ENCODE data around the gene SBNO1.

SBNO1 gene

DNA sequence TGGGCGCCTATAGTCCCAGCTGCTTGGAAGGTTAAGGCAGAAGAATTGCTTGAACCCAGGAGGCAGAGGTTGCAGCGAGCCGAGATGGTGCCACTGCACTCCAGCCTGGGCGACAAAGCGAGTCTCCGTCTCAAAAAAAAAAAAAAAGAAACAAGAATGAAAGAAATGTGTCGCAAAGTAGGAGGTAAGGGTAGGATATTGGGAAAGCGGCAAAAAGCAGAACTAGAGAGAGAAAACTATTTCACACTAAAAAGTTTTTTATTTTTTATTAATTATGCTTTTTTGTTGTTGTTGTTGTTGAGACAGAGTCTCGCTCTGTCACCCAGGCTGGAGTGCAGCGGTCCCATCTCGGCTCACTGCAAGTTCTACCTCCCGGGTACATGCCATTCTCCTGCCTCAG, 17.7 kb downstream of the SBNO1 start:
- Histone ChIP-seq H3K9ac (ENCODE audit: low read length) (no peak overlapping the region), H3K4me3 (ENCODE audit: low read length) (no peak overlapping the region), H2AFZ (ENCODE audit: low read length) (no peak overlapping the region), H3K79me2 (ENCODE audit: low read length) (peaks cover 29% of the 10 kb centered on the region), H3F3A (ENCODE audit: insufficient read depth, low read length) (no peaks in the 10 kb centered on the region), H3K4me1 (ENCODE audit: low read length) (no peaks in the 10 kb centered on the region), H3K27ac (ENCODE audit: low read length) (no peak overlapping the region), H3K36me3 (replicated peaks; ENCODE audit: insufficient read depth, low read length) (no peaks in the 10 kb centered on the region), H3K9me3 (replicated peaks; ENCODE audit: insufficient read depth, low read length) (no peaks in the 10 kb centered on the region), H3K9me2 (replicated peaks; ENCODE audit: insufficient read depth, low read length) (no peaks in the 10 kb centered on the region), H3K27me3 (replicated peaks; ENCODE audit: insufficient read depth, low read length) (no peaks in the 10 kb centered on the region), H4K20me1 (ENCODE audit: insufficient read depth, low read length) (no peaks in the 10 kb centered on the region), H3K4me2 (ENCODE audit: low read depth, low read length) (no peak overlapping the region)
- TF ChIP-seq, protein P1, sequence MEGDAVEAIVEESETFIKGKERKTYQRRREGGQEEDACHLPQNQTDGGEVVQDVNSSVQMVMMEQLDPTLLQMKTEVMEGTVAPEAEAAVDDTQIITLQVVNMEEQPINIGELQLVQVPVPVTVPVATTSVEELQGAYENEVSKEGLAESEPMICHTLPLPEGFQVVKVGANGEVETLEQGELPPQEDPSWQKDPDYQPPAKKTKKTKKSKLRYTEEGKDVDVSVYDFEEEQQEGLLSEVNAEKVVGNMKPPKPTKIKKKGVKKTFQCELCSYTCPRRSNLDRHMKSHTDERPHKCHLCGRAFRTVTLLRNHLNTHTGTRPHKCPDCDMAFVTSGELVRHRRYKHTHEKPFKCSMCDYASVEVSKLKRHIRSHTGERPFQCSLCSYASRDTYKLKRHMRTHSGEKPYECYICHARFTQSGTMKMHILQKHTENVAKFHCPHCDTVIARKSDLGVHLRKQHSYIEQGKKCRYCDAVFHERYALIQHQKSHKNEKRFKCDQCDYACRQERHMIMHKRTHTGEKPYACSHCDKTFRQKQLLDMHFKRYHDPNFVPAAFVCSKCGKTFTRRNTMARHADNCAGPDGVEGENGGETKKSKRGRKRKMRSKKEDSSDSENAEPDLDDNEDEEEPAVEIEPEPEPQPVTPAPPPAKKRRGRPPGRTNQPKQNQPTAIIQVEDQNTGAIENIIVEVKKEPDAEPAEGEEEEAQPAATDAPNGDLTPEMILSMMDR (IDR thresholded peaks at IDR 0.05; ENCODE audit: low read length) = no peak
- TF ChIP-seq EZH2 (optimal IDR thresholded peaks at IDR 0.05; ENCODE audit: low read depth, low read length) (no peak), EZH2phosphoT487 (IDR thresholded peaks at IDR 0.05; ENCODE audit: low read length) (no peak)
- DNase-seq = no peak

DNA sequence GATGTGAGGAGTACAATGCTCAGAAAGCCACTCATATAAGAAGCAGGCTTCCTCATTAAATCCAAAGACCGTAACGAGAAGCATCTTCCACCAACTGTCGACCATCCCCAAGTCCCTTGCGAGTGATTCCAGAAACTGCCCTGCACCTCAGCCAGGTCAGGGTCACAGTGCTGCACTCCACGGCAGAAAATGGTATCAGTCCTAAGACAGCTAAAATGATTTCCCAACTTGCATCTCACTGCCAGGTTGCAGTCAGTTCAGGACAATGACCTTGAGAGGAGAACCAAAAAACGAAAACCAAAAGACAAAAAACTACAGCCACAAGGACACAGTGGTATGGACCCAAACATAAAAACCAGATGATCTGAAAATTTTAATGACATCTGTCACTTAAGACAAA, 20.6 kb downstream of the SBNO1 start:
- Histone ChIP-seq H4K20me1 (ENCODE audit: insufficient read depth, low read length) (no peaks in the 10 kb centered on the region), H3K4me3 (ENCODE audit: low read length) (no peak overlapping the region), H3K9ac (ENCODE audit: low read length) (no peak overlapping the region), H3K4me1 (ENCODE audit: low read length) (no peaks in the 10 kb centered on the region), H3K9me3 (replicated peaks; ENCODE audit: insufficient read depth, low read length) (no peaks in the 10 kb centered on the region), H3K4me2 (ENCODE audit: low read depth, low read length) (no peak overlapping the region), H3K9me2 (replicated peaks; ENCODE audit: insufficient read depth, low read length) (no peaks in the 10 kb centered on the region), H3K36me3 (replicated peaks; ENCODE audit: insufficient read depth, low read length) (no peaks in the 10 kb centered on the region), H3K27ac (ENCODE audit: low read length) (no peak overlapping the region), H2AFZ (ENCODE audit: low read length) (no peak overlapping the region), H3F3A (ENCODE audit: insufficient read depth, low read length) (no peaks in the 10 kb centered on the region), H3K79me2 (ENCODE audit: low read length) (peaks cover 2% of the 10 kb centered on the region; the same call in 1 of the 2 replicates), H3K27me3 (replicated peaks; ENCODE audit: insufficient read depth, low read length) (no peaks in the 10 kb centered on the region)
- TF ChIP-seq EZH2 (optimal IDR thresholded peaks at IDR 0.05; ENCODE audit: low read depth, low read length) (no peak), EZH2phosphoT487 (IDR thresholded peaks at IDR 0.05; ENCODE audit: low read length) (no peak)
- TF ChIP-seq, protein P1 (IDR thresholded peaks at IDR 0.05; ENCODE audit: low read length) = no peak
- no peak for DNase-seq

DNA sequence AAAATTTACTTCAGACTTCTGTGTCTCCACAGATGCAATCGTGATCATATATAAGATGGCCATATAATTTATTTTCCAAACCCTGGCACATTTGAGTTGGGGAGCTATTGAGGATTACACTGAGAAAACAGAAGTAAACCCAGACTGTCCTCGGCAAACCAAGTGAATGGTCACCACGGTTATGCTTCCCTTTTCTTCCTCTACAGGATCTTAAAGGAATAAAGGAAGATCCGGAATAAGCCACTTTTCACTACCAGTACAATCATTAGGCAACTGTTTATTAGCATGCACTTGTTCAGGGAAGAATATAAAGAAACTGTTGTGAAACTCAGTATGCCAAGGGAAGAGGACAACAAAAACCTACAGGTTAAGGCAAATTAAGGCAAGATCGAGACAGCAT, 27.6 kb downstream of the SBNO1 start:
- Histone ChIP-seq H3K4me3 (ENCODE audit: low read length) (no peak overlapping the region), H3K27ac (ENCODE audit: low read length) (no peak overlapping the region), H3K4me2 (ENCODE audit: low read depth, low read length) (no peak overlapping the region), H3K79me2 (ENCODE audit: low read length) (no peaks in the 10 kb centered on the region), H3K9ac (ENCODE audit: low read length) (no peak overlapping the region), H3K9me3 (replicated peaks; ENCODE audit: insufficient read depth, low read length) (no peaks in the 10 kb centered on the region), H3F3A (ENCODE audit: insufficient read depth, low read length) (no peaks in the 10 kb centered on the region), H3K4me1 (ENCODE audit: low read length) (no peaks in the 10 kb centered on the region), H3K27me3 (replicated peaks; ENCODE audit: insufficient read depth, low read length) (no peaks in the 10 kb centered on the region), H2AFZ (ENCODE audit: low read length) (no peak overlapping the region), H3K9me2 (replicated peaks; ENCODE audit: insufficient read depth, low read length) (no peaks in the 10 kb centered on the region), H4K20me1 (ENCODE audit: insufficient read depth, low read length) (no peaks in the 10 kb centered on the region), H3K36me3 (replicated peaks; ENCODE audit: insufficient read depth, low read length) (no peaks in the 10 kb centered on the region)
- no peak for DNase-seq
- no peak for TF ChIP-seq EZH2phosphoT487 (IDR thresholded peaks at IDR 0.05; ENCODE audit: low read length)
- TF ChIP-seq, protein P1 (IDR thresholded peaks at IDR 0.05; ENCODE audit: low read length) = no peak
- TF ChIP-seq EZH2 (optimal IDR thresholded peaks at IDR 0.05; ENCODE audit: low read depth, low read length) = no peak
